IMR-90 (cell line): Measurements from ENCODE around the gene METTL25. TPM values are rescaled to one million over a fixed set of nuclear protein-coding genes. Genes with fewer than 3 reads are reported as not detected.

ENCODE experiments used
- ATAC-seq: fragments of 200-7000 bp; cut with Tn5 transposase; 2 replicates; pipeline ENCODE4 v1.9.1; 2020; ENCODE audit warnings: low read depth, mild to moderate bottlenecking, moderate library complexity
- BruUV-seq: library from RNA; stranded (reverse); fragments of 400-500 nt; replicated peaks from 2 replicates; lab custom pipeline; 2021; lab: Mats Ljungman, UMichigan
- CTCF ChIA-PET: fragments of 300-600 bp; formaldehyde crosslinking; extraction: SDS; loops from one replicate; lab custom pipeline; 2021; ENCODE audit warnings: antibody characterized with exemption; lab: Yijun Ruan, JAX
- POLR2A ChIA-PET: fragments of 300-600 bp; sonication (Branson Sonifier 250); formaldehyde crosslinking; loops from one replicate; lab custom pipeline; 2022; ENCODE audit warnings: antibody characterized with exemption; ENCODE audit not compliant: unreplicated experiment; lab: Charles Lee
- DNase-seq: peaks from one replicate; pipeline ENCODE4 v3.0.0; 2013
- H2AFZ ChIP-seq: replicated peaks from 2 replicates; pipeline ENCODE3; 2013; ENCODE audit warnings: low read length, mild to moderate bottlenecking; ENCODE audit not compliant: poor library complexity
- H2AK5ac ChIP-seq: 2 replicates; pipeline ENCODE4 v1.6.1; 2013; ENCODE audit warnings: low read depth, low read length, inconsistent platforms
- H2AK9ac ChIP-seq: replicated peaks from 2 replicates; pipeline ENCODE3; 2013; ENCODE audit warnings: mild to moderate bottlenecking, low read depth, low read length, moderate library complexity; ENCODE audit not compliant: poor library complexity
- H2BK120ac ChIP-seq: 2 replicates; pipeline ENCODE4 v1.6.1; 2013; ENCODE audit warnings: low read depth, low read length, inconsistent platforms
- H2BK15ac ChIP-seq: 3 replicates; pipeline ENCODE4 v1.6.1; 2013; ENCODE audit warnings: low read depth, low read length, inconsistent platforms
- H2BK20ac ChIP-seq: 2 replicates; pipeline ENCODE4 v1.6.1; 2013; ENCODE audit warnings: low read depth, mild to moderate bottlenecking, inconsistent platforms, low read length, moderate library complexity
- H2BK5ac ChIP-seq: 2 replicates; pipeline ENCODE4 v1.6.1; 2013; ENCODE audit warnings: mild to moderate bottlenecking, low read depth, low read length, inconsistent platforms; ENCODE audit not compliant: poor library complexity, severe bottlenecking
- H3K14ac ChIP-seq: replicated peaks from 2 replicates; pipeline ENCODE4 v1.6.1; 2013; ENCODE audit warnings: low read depth, low read length, inconsistent platforms
- H3K18ac ChIP-seq: 2 replicates; pipeline ENCODE4 v1.6.1; 2013; ENCODE audit warnings: low read depth, low read length, control low read depth
- H3K23ac ChIP-seq: 2 replicates; pipeline ENCODE4 v1.6.1; 2013; ENCODE audit warnings: low read depth, low read length, inconsistent platforms
- H3K27ac ChIP-seq: 2 replicates; pipeline ENCODE4 v1.5.1; 2013; ENCODE audit warnings: mild to moderate bottlenecking, control low read depth, low read length; ENCODE audit not compliant: insufficient read depth
- H3K27me3 ChIP-seq: 2 replicates; pipeline ENCODE4 v1.6.1; 2013; ENCODE audit warnings: low read length; ENCODE audit not compliant: control insufficient read depth, insufficient read depth
- H3K36me3 ChIP-seq: 2 replicates; pipeline ENCODE4 v1.6.1; 2013; ENCODE audit warnings: low read length, mixed read lengths; ENCODE audit not compliant: control insufficient read depth, insufficient read depth
- H3K4ac ChIP-seq: 2 replicates; pipeline ENCODE4 v1.6.1; 2013; ENCODE audit warnings: low read depth, low read length, inconsistent platforms
- H3K4me1 ChIP-seq: 2 replicates; pipeline ENCODE4 v1.6.1; 2013; ENCODE audit warnings: low read length, mixed read lengths; ENCODE audit not compliant: control insufficient read depth, insufficient read depth
- H3K4me2 ChIP-seq: 2 replicates; pipeline ENCODE4 v1.6.1; 2013; ENCODE audit warnings: low read depth, mild to moderate bottlenecking, control low read depth, low read length, moderate library complexity
- H3K4me3 ChIP-seq: 2 replicates; pipeline ENCODE4 v1.5.1; 2013; ENCODE audit warnings: low read depth, mild to moderate bottlenecking, control low read depth, low read length, moderate library complexity; ENCODE audit not compliant: insufficient read depth
- H3K56ac ChIP-seq: 2 replicates; pipeline ENCODE4 v1.6.1; 2013; ENCODE audit warnings: low read length, inconsistent platforms; ENCODE audit not compliant: insufficient read depth; ENCODE audit errors: extremely low read depth
- H3K79me1 ChIP-seq, 2 experiments: 2 replicates each; pipeline ENCODE4 v1.6.1; 2013; ENCODE audit warnings: low read length in 2 of 2, inconsistent platforms in 1 of 2, low read depth in 1 of 2
- H3K9ac ChIP-seq: 2 replicates; pipeline ENCODE4 v1.6.1; 2013; ENCODE audit warnings: low read depth, low read length, control low read depth
- H3K9me1 ChIP-seq: 2 replicates; pipeline ENCODE4 v1.6.1; 2013; ENCODE audit warnings: low read length, inconsistent platforms; ENCODE audit not compliant: insufficient read depth
- H3K9me3 ChIP-seq: 2 replicates; pipeline ENCODE4 v1.6.1; 2013; ENCODE audit warnings: low read length; ENCODE audit not compliant: control insufficient read depth, insufficient read depth
- H4K20me1 ChIP-seq: 2 replicates; pipeline ENCODE4 v1.6.1; 2013; ENCODE audit warnings: low read length, inconsistent platforms; ENCODE audit not compliant: insufficient read depth
- H4K5ac ChIP-seq: 2 replicates; pipeline ENCODE4 v1.6.1; 2013; ENCODE audit warnings: mild to moderate bottlenecking, low read depth, low read length, control low read depth
- H4K8ac ChIP-seq, 2 experiments: 2 replicates each; pipeline ENCODE4 v1.6.1; 2013; ENCODE audit warnings: low read depth in 2 of 2, low read length in 2 of 2, control low read depth in 1 of 2, inconsistent platforms in 1 of 2
- H4K91ac ChIP-seq: 2 replicates; pipeline ENCODE4 v1.6.1; 2013; ENCODE audit warnings: low read depth, low read length, inconsistent platforms; ENCODE audit not compliant: insufficient read depth
- RFX5 ChIP-seq: IDR thresholded peaks from 2 replicates; pipeline ENCODE4 v1.8.0; 2012; ENCODE audit warnings: low read depth, mild to moderate bottlenecking, low read length, moderate library complexity
- SMC3 ChIP-seq: fragments of 150-350 bp; IDR thresholded peaks from 2 replicates; pipeline ENCODE4 v1.6.1; 2016; ENCODE audit warnings: low read depth, mild to moderate bottlenecking, antibody characterized with exemption, low read length, moderate library complexity
- WGBS, 2 experiments: methylation state at CpG; one replicate each; pipeline versions ENCODE4 v1.1.5 to v1.1.7; 2013; ENCODE audit warnings: missing lambda C conversion rate in 2 of 2; ENCODE audit not compliant: insufficient read length in 1 of 2; ENCODE audit errors: extremely low coverage in 2 of 2; 5-methylcytosine and 5-hydroxymethylcytosine counted together
- dilution Hi-C: fragments of 300-500 bp; cut with HindIII; formaldehyde crosslinking; loops from one replicate; pipeline ENCODE4 v1.14.3; 2018; ENCODE audit warnings: low sequenced_read_pairs; ENCODE audit not compliant: unreplicated experiment
- in situ Hi-C: fragments of 300-500 bp; cut with MboI; formaldehyde crosslinking; loops from 3 replicates; pipeline ENCODE4 v1.14.3; 2019; ENCODE audit warnings: low sequenced_read_pairs, inconsistent platforms, mixed read lengths
- intact Hi-C: fragments of 100-400 bp; cut with micrococcal nuclease; formaldehyde crosslinking; loops from 2 replicates; pipeline ENCODE4 v1.10.0; 2022
- polyA plus RNA-seq, 3 experiments: library from polyadenylated mRNA; depleted of rRNA; stranded (reverse); fragments of >200 nt; gene quantifications; 2 replicates each; pipeline ENCODE4 v1.2.3, GENCODE V29; 2012; ENCODE audit warnings: low replicate concordance in 1 of 3
- total RNA-seq: library from RNA; depleted of rRNA; stranded (reverse); fragments of >200 nt; gene quantifications from 2 replicates; pipeline ENCODE4 v1.2.3, GENCODE V29; 2012

Gene METTL25
- total and polyA plus RNA-seq, 2 of the 4 experiments (the other 2 are of a cell fraction): 2.6 to 3.0 TPM

- H3K27me3 ChIP-seq: no peaks in the 10 kb centered on the region
- no TSS peak for BruUV-seq
- no peak overlapping the region for H4K8ac ChIP-seq
- intact Hi-C loops (loop anchor here (5.0 kb wide), 1 partner anchor 143 kb away; no protein-coding TSS in a partner anchor), dilution Hi-C loops (no loop called here), in situ Hi-C loops (loop anchor here (25.0 kb wide), 1 partner anchor 1987 kb away; no protein-coding TSS in a partner anchor)
- H2AK5ac ChIP-seq: no peak overlapping the region
- H3K36me3 ChIP-seq: no peaks in the 10 kb centered on the region
- no peak overlapping the region for H3K27ac ChIP-seq
- H2AFZ ChIP-seq: no peak overlapping the region
- POLR2A ChIA-PET: no interaction called here
- no peak overlapping the region for H2AK9ac ChIP-seq
- no peak overlapping the region for H3K4me2 ChIP-seq
- no peak overlapping the region for H3K4me3 ChIP-seq
- no peak overlapping the region for H4K91ac ChIP-seq
- H3K79me1 ChIP-seq: no peaks in the 10 kb centered on the region
- DNase-seq (no peak), ATAC-seq (no peak)
- no CpG with 5 or more reads among the region's 2 CpGs for WGBS, 2 experiments
- no peak overlapping the region for H3K4ac ChIP-seq
- no peak for TF ChIP-seq SMC3
- no peak for TF ChIP-seq RFX5
- H3K9me3 ChIP-seq: no peaks in the 10 kb centered on the region
- H4K20me1 ChIP-seq: no peaks in the 10 kb centered on the region
- no peak overlapping the region for H3K23ac ChIP-seq
- H3K56ac ChIP-seq: no peak overlapping the region
- no peaks in the 10 kb centered on the region for H3K4me1 ChIP-seq
- H4K5ac ChIP-seq: no peak overlapping the region
- H2BK15ac ChIP-seq: no peak overlapping the region
- CTCF ChIA-PET: interaction anchor here (0.7 to 1.0 kb wide), 2 partner anchors 33 to 96 kb away, joined by 3 to 4 read pairs; no protein-coding TSS in a partner anchor
- no peak overlapping the region for H3K18ac ChIP-seq
- H2BK5ac ChIP-seq: no peak overlapping the region
- H3K9me1 ChIP-seq: no peaks in the 10 kb centered on the region
- H3K9ac ChIP-seq: no peak overlapping the region
- H2BK20ac ChIP-seq: no peak overlapping the region
- no peak overlapping the region for H2BK120ac ChIP-seq
- H3K14ac ChIP-seq: no peak overlapping the region
These were observed 167.3 kb downstream of the METTL25 start for GRCh38 chr12:82525616-82526015.
